IPS-20b (cell line): Measurements from ENCODE around the gene BRD9.
"Not testable (repeated sequence)": the region's sequence is repeated elsewhere in the genome, so short reads cannot be mapped to it uniquely, and the experiment has no call there.

ENCODE experiments used
- H3K27ac ChIP-seq: one replicate; pipeline ENCODE4 v1.5.1; 2013; ENCODE audit warnings: low read length
- H3K27me3 ChIP-seq: 2 replicates; pipeline ENCODE4 v1.6.1; 2013; ENCODE audit warnings: mild to moderate bottlenecking, low read length, inconsistent platforms; ENCODE audit not compliant: insufficient read depth
- H3K36me3 ChIP-seq: 2 replicates; pipeline ENCODE4 v1.6.1; 2013; ENCODE audit warnings: low read depth, mild to moderate bottlenecking, inconsistent platforms, low read length, moderate library complexity; ENCODE audit not compliant: insufficient read depth
- H3K4me1 ChIP-seq: 2 replicates; pipeline ENCODE4 v1.6.1; 2013; ENCODE audit warnings: mild to moderate bottlenecking, control low read depth, inconsistent platforms, low read length, moderate library complexity; ENCODE audit not compliant: insufficient read depth
- H3K4me3 ChIP-seq: 2 replicates; pipeline ENCODE4 v1.5.1; 2013; ENCODE audit warnings: mild to moderate bottlenecking, low read length, inconsistent platforms
- H3K9ac ChIP-seq: 2 replicates; pipeline ENCODE4 v1.6.1; 2013; ENCODE audit warnings: low read depth, mild to moderate bottlenecking, inconsistent platforms, low read length, moderate library complexity
- H3K9me3 ChIP-seq: 2 replicates; pipeline ENCODE4 v1.6.1; 2013; ENCODE audit warnings: mild to moderate bottlenecking, low read depth, low read length, inconsistent platforms; ENCODE audit not compliant: insufficient read depth

Gene BRD9

DNA sequence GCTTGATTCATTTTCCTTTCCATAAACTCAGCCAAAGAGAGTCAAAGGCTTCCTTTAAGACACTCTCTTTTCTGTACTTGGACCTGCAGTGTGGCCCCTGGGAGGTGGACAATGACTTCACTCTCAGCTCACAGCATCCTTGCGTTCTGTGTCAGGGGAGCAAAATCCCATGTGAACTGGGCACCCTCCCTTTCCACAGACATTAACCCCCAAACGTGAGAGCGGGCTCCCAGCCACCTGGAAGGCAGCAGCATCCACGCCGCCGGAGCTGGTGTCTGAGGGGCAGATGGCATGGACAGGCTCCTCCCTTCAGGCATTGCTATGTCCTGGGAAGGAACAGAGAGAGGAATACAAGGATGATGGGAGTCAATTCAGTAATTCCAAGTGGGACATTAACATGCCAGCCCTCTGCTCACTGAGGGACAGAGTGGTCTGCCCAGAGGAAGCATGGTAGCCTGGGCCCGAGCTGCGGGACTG lies 39.6 kb upstream of the BRD9 start:
- Histone ChIP-seq H3K4me1 (no peaks in the 10 kb centered on the region), H3K4me3 (no peak overlapping the region), H3K27ac (no peak overlapping the region), H3K9ac (no peak overlapping the region), H3K27me3 (peaks cover 19% of the 10 kb centered on the region), H3K9me3 (no peaks in the 10 kb centered on the region), H3K36me3 (no peaks in the 10 kb centered on the region)

DNA sequence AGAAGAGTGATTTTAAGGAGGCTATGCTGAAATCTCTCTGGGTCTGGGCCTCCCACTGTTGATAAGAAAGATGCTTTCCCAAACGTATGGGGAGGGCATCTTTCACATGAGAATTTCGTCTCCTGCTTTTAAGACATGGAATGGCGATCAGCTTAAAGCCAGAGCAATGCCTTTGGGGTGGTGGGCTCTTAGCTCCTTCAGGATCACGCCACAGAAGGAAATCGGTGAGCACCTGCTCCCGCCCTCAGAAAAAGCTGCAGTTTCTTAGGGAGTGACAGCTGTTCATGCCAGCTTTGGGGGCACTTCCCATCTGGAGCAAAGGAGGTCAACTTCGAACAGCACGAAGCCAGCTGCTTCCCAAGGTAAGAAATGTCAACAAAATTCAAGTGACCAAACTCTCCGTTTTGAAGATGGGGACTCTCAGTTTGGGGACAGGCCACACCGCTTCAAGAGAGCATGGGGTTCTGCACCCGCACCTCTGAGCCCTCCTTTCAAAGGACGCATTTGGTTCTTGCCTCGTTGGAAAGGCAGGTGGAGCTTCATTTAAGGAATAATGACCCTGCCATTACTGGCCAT lies 39.1 kb upstream of the BRD9 start:
- no peaks in the 10 kb centered on the region for H3K4me1 ChIP-seq
- no peak overlapping the region for H3K27ac ChIP-seq
- no peaks in the 10 kb centered on the region for H3K9me3 ChIP-seq
- H3K4me3 ChIP-seq: no peak overlapping the region
- H3K9ac ChIP-seq: no peak overlapping the region
- no peaks in the 10 kb centered on the region for H3K36me3 ChIP-seq
- peaks cover 25% of the 10 kb centered on the region for H3K27me3 ChIP-seq

DNA sequence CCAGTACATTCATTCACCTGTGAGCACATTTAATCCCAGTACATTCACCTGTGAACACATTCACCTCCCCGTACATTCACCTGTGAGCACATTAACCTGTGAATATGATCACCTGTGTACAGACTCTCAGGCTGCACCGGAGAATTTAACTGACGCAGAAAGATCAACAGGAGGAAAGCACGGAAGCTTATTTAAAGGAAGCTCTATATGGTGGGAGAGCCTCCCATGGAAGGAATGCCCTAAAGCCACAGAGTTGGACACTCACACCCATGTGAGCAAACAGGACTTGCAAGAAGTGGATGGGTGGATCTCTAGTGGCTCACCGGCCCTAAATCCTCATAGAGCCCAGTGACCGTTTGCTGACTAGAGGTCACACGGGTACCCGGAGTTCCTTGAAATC lies 38.3 kb upstream of the BRD9 start:
- H3K27me3 ChIP-seq: peaks cover 32% of the 10 kb centered on the region
- H3K27ac ChIP-seq: no peak overlapping the region
- no peak overlapping the region for H3K4me3 ChIP-seq
- no peaks in the 10 kb centered on the region for H3K36me3 ChIP-seq
- no peaks in the 10 kb centered on the region for H3K4me1 ChIP-seq
- no peak overlapping the region for H3K9ac ChIP-seq
- no peaks in the 10 kb centered on the region for H3K9me3 ChIP-seq

DNA sequence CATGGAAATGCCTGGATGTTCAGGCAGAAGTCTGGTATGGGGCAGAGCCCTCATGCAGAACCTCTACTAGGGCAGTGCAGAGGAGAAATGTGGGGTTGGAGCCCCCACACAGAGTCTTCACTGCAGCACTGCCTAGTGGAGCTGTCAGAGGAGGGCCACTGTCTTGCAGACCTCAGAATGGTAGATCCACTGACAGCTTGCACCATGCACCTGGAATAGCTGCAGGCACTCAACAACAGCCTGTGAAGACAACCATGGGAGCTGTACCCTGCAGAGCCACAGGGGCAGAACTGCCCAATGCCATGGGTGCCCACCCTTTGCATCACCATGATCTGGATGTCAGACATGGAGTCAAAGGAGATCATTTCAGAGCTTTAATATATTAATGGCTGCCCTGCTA lies 37.0 kb upstream of the BRD9 start:
- no peak overlapping the region for H3K4me3 ChIP-seq
- no peaks in the 10 kb centered on the region for H3K4me1 ChIP-seq
- peaks cover 45% of the 10 kb centered on the region for H3K27me3 ChIP-seq
- H3K27ac ChIP-seq: no peak overlapping the region
- H3K9ac ChIP-seq: no peak overlapping the region
- H3K36me3 ChIP-seq: no peaks in the 10 kb centered on the region
- no peaks in the 10 kb centered on the region for H3K9me3 ChIP-seq

DNA sequence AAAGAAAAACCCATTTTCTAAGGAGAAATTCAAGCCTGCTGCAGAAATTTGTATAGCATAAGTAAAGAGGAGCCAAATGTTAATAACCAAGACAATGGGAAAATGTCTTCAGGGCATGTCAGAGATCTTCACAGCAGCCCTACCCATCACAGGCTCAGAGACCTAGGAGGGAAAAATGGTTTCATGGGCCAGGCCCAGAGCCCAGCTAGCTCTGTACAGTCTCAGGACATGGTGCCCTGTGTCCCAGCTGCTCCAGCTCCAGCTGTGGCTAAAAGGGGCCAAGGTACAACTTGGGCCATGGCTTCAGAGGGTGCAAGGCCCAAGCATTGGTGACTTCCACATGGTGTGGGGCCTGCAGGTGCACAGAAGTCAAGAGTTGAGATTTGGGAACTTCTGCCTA lies 36.6 kb upstream of the BRD9 start:
- not testable (repeated sequence) for H3K4me1 ChIP-seq, H3K27ac ChIP-seq, H3K9ac ChIP-seq, H3K36me3 ChIP-seq, H3K9me3 ChIP-seq, H3K4me3 ChIP-seq
- H3K27me3 ChIP-seq: peaks cover 47% of the 10 kb centered on the region

DNA sequence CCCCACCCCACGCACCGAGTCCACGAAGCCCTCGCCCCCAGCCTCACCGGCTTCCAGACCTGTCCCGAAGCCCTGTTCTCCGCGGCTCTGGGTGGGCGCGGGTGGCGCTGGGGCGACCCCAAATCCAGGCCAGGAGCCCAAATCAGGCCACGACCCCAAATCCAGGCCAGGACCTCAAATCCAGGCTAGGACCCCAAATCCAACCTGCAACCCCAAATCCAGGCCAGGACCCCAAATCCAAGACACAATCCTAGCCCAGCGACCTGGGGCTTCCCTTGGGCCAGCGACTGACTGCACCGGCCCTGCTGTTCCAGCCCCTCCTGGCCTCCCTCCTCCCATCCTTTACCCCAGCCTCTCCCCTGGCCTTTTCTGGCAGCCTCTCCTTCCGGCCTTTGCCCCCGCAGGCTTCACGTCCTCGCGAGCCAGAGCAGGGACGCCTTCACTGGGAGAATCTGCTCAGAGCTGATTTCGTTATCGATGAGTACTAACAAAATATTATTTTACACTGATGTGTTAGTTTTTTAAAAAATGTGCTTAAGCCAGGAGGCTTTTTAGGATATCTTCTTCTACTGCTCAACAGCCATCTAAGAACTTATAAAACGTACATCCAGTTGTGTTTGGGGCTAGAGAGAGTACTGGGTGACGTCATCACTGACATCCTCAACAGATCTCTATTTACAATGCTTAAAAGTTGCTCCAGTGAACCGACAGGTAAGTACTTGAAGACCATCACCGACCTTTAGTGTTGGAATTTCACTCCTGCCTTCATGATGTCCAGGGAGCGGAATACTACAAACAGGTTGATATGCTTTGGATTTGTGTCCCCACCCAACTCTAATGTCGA lies 34.8 kb upstream of the BRD9 start:
- Histone ChIP-seq H3K9ac (no peak overlapping the region), H3K27me3 (peaks cover 47% of the 10 kb centered on the region), H3K36me3 (no peaks in the 10 kb centered on the region), H3K27ac (no peak overlapping the region), H3K4me1 (no peaks in the 10 kb centered on the region), H3K4me3 (peak overlapping the region; percentile 62; the same call in 1 of the 2 replicates), H3K9me3 (no peaks in the 10 kb centered on the region)

DNA sequence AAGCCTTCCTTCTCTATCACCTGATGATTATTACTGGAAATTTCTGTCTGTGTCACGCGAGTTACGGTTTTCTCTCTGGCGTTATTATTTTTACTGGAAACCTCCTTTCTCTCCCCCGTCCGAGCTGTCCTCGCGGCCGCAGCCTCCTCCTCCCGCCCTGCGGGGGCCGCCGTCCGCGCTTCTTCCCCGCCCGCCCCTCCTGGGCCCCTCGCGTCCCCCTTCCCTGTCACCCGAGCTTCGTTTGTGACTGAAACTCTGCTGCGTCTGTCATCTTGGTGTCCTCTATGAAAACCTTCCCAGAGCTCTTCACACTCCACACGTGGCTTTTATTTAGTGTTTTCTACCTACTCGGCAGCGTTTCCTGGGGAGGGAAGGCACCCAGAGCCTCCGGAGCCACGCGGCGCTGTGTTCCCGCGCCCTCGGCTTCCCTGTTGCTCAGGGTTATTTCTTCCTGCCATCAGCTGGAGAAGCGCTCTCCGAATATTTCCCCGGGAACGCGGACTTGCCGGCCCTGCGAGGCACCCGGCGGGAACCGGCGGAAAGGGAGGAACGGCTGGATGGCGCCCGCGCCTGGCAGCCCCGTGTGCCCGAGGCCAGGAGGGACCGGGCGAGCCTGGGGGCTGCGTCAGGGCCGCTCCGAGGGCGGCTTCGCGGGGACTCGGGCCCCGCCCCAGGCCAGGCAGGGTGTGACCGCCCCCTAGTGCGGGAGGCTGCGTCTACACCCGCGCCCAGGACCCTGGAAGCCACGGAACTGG lies 34.0 kb upstream of the BRD9 start:
- Histone ChIP-seq H3K4me3 (peak overlapping the region; percentile 62), H3K9me3 (no peaks in the 10 kb centered on the region), H3K27ac (no peak overlapping the region), H3K4me1 (no peaks in the 10 kb centered on the region), H3K36me3 (no peaks in the 10 kb centered on the region), H3K9ac (peak overlapping the region; percentile 53; the same call in 1 of the 2 replicates), H3K27me3 (peaks cover 47% of the 10 kb centered on the region)

DNA sequence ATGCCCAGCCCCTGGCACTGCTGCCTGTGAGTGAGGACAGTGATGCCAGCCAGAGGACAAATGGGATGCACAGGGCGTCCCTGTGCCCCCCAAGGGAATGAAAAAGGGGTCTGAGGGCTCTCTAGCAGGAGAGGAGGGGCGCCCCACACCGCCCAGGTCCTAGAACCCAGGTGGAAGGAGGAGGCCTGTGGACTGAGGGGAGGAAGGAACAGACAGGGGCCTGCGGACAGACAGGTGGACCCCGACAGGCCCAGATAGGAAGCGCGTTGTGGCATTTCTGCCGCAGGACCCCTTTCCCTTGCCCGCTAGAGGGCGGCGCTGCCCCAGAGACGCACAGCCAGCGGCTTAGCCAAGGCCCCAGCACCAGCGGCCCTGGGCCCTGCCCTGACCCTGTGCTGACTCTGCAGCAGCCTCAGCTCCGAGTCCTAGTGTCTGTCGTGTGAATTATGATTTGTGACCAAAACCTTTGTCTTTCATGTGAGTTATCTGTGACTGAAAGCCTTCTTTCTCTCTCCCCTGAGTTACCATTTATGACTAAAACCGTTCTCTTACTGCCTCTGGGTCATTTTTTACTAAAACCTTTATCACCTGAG lies 30.8 kb upstream of the BRD9 start:
- no peaks in the 10 kb centered on the region for H3K9me3 ChIP-seq
- peaks cover 35% of the 10 kb centered on the region for H3K27me3 ChIP-seq
- H3K36me3 ChIP-seq: peaks cover 9% of the 10 kb centered on the region; the same call in 1 of the 2 replicates
- no peak overlapping the region for H3K4me3 ChIP-seq
- H3K27ac ChIP-seq: no peak overlapping the region
- H3K4me1 ChIP-seq: no peaks in the 10 kb centered on the region
- H3K9ac ChIP-seq: no peak overlapping the region

DNA sequence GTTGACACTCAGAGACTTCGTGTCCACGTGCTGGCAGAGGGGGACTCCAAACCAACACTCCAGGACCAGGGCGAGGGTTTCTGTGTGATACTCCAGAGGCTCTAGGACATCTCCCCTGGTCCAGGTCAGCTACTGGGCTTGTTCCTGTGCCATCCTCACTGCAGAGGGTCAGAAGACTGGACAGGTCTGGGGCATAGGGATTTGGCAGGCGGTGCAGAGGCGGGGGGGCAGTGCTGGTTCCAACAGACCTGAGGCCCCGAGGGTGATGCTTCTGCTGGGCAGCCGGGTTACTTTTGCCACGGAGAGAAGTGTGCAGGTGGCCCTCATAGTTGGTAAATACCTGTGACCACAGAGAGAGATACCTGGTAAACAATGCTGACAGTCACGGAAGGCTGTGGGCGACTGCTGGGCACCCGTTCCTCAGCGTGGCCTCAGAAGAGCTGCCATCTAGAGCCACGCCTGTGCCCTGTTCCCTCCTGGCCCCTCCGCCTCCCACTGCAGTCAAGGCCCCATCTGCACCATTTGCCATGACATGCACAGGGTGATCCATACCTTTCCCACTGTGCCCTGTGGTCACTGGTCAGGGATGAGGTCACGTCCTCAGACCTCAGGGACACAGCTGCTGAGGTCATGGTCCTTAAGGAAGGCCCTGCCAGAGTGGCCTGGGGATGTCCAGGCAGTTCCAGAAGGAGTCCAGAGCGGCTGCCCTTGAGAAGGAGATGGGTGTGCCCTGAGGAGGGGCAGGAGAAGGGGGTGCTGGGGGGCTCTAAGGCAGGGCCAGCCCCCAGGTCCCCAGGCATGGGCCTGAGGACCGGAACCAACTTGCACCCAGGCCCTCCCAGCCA lies 30.1 kb upstream of the BRD9 start:
- H3K9ac ChIP-seq: no peak overlapping the region
- no peaks in the 10 kb centered on the region for H3K4me1 ChIP-seq
- no peak overlapping the region for H3K27ac ChIP-seq
- H3K27me3 ChIP-seq: peaks cover 33% of the 10 kb centered on the region
- no peaks in the 10 kb centered on the region for H3K9me3 ChIP-seq
- H3K4me3 ChIP-seq: no peak overlapping the region
- peaks cover 15% of the 10 kb centered on the region for H3K36me3 ChIP-seq

DNA sequence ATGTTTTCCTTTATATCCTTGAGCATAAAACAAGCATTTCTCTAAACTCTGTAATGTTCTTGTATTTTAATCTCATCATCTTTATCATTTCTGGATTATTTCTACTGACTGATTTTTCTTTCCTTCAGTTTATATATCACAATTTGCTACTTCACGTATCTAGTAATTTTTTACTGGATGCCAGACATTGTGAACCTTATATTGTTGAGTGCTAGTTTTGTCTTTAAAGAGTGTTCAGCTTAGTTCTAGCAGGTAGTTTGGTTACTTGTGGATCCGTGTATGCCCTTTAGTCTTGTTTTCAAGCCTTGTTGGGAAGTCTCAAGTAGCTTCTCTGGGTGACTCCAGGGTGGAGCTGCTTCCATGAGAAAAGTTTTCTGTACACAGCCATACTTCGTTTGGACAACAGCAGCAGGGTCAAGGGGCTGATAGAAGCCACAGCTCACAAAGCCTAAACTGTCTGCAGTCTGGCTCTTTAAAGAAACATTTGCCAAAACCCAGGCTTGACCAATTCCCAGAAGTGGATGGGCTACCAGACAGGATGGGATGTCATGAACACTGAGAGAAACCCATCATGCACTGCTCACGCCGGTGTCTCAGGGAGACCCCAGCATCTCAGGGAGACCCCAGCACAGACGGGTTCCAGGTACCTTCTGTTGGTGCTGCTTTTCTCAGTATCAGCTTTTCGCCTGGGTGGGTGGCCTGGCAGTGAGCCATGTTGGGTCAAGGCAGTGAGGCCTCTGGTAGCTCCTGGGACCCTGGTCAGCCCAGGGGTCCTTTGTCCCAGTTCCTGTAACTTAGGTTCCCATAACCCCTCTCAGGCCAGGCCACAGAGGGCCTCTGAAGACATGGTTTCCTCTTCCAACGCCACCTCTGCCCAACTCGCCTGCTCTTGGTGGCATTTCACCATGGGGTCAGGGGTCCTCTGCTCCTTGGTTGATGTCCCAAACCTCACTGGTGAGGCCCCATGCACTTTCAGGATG lies 29.1 kb upstream of the BRD9 start:
- Histone ChIP-seq H3K27me3 (peaks cover 24% of the 10 kb centered on the region), H3K9me3 (no peaks in the 10 kb centered on the region), H3K4me3 (no peak overlapping the region), H3K9ac (no peak overlapping the region), H3K4me1 (no peaks in the 10 kb centered on the region), H3K27ac (no peak overlapping the region), H3K36me3 (peaks cover 24% of the 10 kb centered on the region)
